Esophagus squamous epithelium (tissue), 5 donors: ENCODE measurements around the gene TSPAN11. TPM values are rescaled to one million over a fixed set of nuclear protein-coding genes. Genes with fewer than 3 reads are reported as not detected.
"Not testable (repeated sequence)": the region's sequence is repeated elsewhere in the genome, so short reads cannot be mapped to it uniquely, and the experiment has no call there.

Experiments
- DNase-seq: peaks from one replicate; lab custom pipeline; 2025; lab: John Stamatoyannopoulos, UW
- H3K27ac ChIP-seq, 4 donors: fragments of 200-600 bp; sonication (generic); one replicate each; pipeline ENCODE4 v1.5.1; 2016 to 2019; ENCODE audit warnings: mild to moderate bottlenecking in 1 of 4
- H3K27me3 ChIP-seq, 4 donors: fragments of 200-600 bp; sonication (generic); 1 replicate in 3 of 4; 2 replicates in 1 of 4; pipeline versions ENCODE4 v1.5.1 to v1.6.0; 2017 to 2021; ENCODE audit warnings: antibody characterized with exemption in 1 of 4
- H3K36me3 ChIP-seq, 3 donors: fragments of 200-600 bp; sonication (generic); one replicate each; pipeline ENCODE4 v1.5.1; 2016 to 2019
- H3K4me1 ChIP-seq, 3 donors: fragments of 200-600 bp; sonication (generic); one replicate each; pipeline ENCODE4 v1.5.1; 2017 to 2019
- H3K4me3 ChIP-seq, 4 donors: fragments of 200-600 bp; sonication (generic); 1 replicate in 3 of 4; 2 replicates in 1 of 4; pipeline ENCODE4 v1.5.1; 2016 to 2019; ENCODE audit warnings: mild to moderate bottlenecking in 2 of 4, moderate library complexity in 1 of 4
- H3K9me3 ChIP-seq, 3 donors: fragments of 200-600 bp; sonication (generic); one replicate each; pipeline ENCODE4 v1.5.1; 2016 to 2019
- CTCF ChIP-seq, 6 experiments: fragments of 450-650 bp in 4 of 6; fragments of 200-600 bp in 2 of 6; sonication (generic) in 2 of 6; IDR thresholded peaks; one replicate each; pipeline ENCODE4 v1.5.1; 2016 to 2019; ENCODE audit warnings: antibody characterized with exemption in 6 of 6, mild to moderate bottlenecking in 4 of 6, moderate library complexity in 4 of 6
- POLR2A ChIP-seq, 4 donors: fragments of 450-650 bp; IDR thresholded peaks; one replicate each; pipeline ENCODE4 v1.6.1; 2017; ENCODE audit warnings: antibody characterized with exemption in 4 of 4, mild to moderate bottlenecking in 4 of 4, moderate library complexity in 3 of 4
- WGBS, 2 donors: methylation state at CpG; one replicate each; pipeline ENCODE4 v1.1.5; 2018; 5-methylcytosine and 5-hydroxymethylcytosine counted together
- intact Hi-C: fragments of 100-400 bp; cut with DNase I; formaldehyde crosslinking; loops from one replicate; pipeline ENCODE4 v1.15.0; 2022
- total RNA-seq, 4 donors: library from RNA; depleted of rRNA; stranded (reverse); fragments of >200 nt; gene quantifications; one replicate each; pipeline ENCODE4 v1.1.0, GENCODE V29; 2016
- donor health status: DM: yes; HTN: yes; CAD: no.

The TSPAN11 gene
- total RNA-seq, 4 donors from 2014 or later: 0.27 to 3.0 (median 1.2) TPM

DNA sequence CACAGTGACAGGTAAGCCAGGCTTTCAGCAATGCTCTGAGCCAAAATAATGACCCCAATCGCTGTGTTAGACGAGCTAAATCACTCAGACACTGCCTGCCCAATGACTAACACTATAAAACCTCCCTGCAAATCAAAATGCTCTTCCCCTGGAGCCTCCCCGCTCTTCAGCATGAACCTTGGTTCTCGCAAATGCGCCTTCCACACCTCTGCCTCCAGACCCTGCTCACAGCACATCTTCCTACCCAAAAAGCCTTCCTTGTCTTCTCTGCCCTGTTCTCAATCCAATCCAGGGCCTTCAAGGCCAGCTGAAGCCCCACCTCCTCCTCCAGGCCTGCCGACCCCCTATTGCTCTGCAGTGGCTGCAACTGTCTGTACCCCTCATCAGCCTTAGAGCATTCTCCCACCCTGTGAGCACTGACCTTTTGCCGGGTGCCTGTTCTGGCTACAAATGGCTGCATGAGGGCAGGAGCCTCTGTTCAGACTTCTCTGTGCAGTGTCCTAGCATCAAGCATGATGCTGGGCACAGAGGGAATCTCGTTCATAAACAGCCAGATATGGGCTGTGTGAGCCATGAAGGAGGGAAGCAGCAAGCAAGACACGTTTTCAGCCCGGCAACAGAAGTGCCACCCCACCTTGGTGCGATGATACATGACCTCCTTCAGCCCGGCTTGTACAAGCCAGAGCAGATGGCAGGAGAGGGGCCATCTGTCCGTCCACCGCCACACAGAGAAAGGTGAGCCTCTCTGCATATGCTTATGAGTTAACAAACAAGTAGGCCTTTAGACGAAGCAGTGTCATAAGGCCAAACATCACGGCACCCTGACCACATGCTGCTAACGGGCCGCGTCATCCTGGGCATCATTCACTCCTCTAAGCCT lies 82.7 kb downstream of the TSPAN11 start:
- no peak for TF ChIP-seq CTCF (IDR thresholded peaks at IDR 0.05)
- no peak for TF ChIP-seq POLR2A (IDR thresholded peaks at IDR 0.05)
- no peak for DNase-seq
- Histone ChIP-seq H3K27ac (no peak overlapping the region), H3K9me3 (no peaks in the 10 kb centered on the region), H3K27me3 (no peaks in the 10 kb centered on the region), H3K4me3 (no peak overlapping the region), H3K36me3 (no peaks in the 10 kb centered on the region), H3K4me1 (peaks cover 0 to 3% (median 0%) of the 10 kb centered on the region in 3 donors)
- WGBS, 2 donors: 76 to 83% methylated on average over 14 to 15 of the region's 19 CpGs
- intact Hi-C loops: no loop called here

GRCh38 chr12:31009976-31010375 lies 83.4 kb downstream of the TSPAN11 start:
- intact Hi-C loops: no loop called here
- H3K4me3 ChIP-seq: no peak overlapping the region
- H3K27ac ChIP-seq: no peak overlapping the region
- H3K9me3 ChIP-seq: no peaks in the 10 kb centered on the region
- WGBS, 2 donors: 67 to 85% methylated on average over 1 to 4 of the region's 4 CpGs
- DNase-seq: no peak
- H3K27me3 ChIP-seq: no peaks in the 10 kb centered on the region
- H3K4me1 ChIP-seq: peaks cover 0 to 3% (median 0%) of the 10 kb centered on the region in 3 donors
- no peaks in the 10 kb centered on the region for H3K36me3 ChIP-seq
- TF ChIP-seq CTCF (IDR thresholded peaks at IDR 0.05): no peak
- TF ChIP-seq POLR2A (IDR thresholded peaks at IDR 0.05): no peak

GRCh38 chr12:31011336-31011735 lies 84.8 kb downstream of the TSPAN11 start:
- WGBS, 2 donors: 100% methylated on average over 1 of the region's 5 CpGs
- Histone ChIP-seq H3K27me3 (no peaks in the 10 kb centered on the region), H3K9me3 (no peaks in the 10 kb centered on the region), H3K36me3 (no peaks in the 10 kb centered on the region), H3K4me1 (no peaks in the 10 kb centered on the region), H3K27ac (no peak overlapping the region), H3K4me3 (no peak overlapping the region)
- no peak for TF ChIP-seq CTCF (IDR thresholded peaks at IDR 0.05)
- no peak for TF ChIP-seq POLR2A (IDR thresholded peaks at IDR 0.05)
- intact Hi-C loops: no loop called here
- no peak for DNase-seq

DNA sequence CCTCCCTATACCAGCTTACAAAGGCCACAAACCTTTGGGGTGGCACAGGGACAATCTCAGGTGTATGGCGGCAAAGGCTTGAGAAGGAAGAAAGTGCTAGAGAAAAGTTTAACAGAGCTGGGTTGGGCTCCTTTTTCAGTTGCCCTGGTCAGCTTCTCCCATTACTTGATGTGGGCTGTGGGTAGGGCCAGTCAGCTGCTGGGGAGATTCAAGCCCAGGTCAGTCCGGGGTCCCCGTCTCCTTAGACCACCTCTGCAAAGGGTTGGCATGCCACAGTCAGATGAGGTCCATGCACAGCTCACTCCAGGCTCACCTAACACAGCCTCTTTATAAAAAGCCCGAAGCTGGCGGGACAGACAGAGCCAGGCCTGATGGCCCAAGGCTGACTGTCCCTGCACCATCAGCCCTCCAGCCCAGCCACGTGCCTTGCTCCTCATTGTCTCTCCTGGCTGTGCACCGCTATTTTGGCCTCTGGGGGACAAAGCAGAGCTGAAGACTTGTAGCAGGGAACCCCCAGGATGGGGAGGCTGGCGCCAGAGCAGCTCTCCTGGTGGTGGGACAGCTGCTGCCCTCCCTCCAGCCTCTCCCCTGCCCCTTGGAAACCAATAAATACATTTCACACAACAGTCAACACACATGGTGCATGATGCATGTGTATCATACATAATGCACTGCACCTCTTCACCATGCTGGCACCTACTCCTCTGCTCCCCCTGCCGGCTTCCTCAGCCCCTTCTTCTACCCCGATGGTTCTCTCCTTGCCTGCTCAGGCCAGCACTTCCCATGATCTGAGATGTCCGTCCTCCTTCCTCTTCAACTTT lies 85.4 kb downstream of the TSPAN11 start:
- intact Hi-C loops: no loop called here
- WGBS, 2 donors: 81 to 86% methylated on average over 10 of the region's 11 CpGs
- Histone ChIP-seq H3K27me3 (no peaks in the 10 kb centered on the region), H3K9me3 (no peaks in the 10 kb centered on the region), H3K4me3 (no peak overlapping the region), H3K4me1 (no peaks in the 10 kb centered on the region), H3K36me3 (no peaks in the 10 kb centered on the region), H3K27ac (no peak overlapping the region)
- no peak for DNase-seq
- no peak for TF ChIP-seq CTCF (IDR thresholded peaks at IDR 0.05)

DNA sequence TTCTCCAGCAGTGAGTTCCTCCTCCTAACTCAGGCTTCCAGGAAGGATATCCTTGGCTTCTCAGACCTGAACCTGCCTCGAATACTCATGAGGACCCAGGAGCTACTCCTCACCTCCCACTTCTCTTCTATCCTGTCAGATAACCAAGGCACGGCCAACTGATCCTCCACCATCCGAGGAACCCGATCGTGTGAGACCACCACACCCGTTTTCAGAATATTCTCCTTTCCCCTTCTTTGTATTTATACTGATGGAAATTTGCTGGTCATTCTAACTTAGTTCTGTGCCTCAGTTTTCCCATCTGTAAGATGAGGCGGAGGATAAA lies 86.0 kb downstream of the TSPAN11 start:
- H3K4me3 ChIP-seq, H3K27me3 ChIP-seq, H3K36me3 ChIP-seq, H3K9me3 ChIP-seq, DNase-seq, H3K4me1 ChIP-seq, intact Hi-C loops, H3K27ac ChIP-seq: not testable (repeated sequence)
- 79 to 86% methylated on average over 7 of the region's 7 CpGs for WGBS, 2 donors
